Measurements from ENCODE around the gene EMB. TPM values are rescaled to one million over a fixed set of nuclear protein-coding genes. Genes with fewer than 3 reads are reported as not detected.

The EMB gene
- polyA plus RNA-seq, 1 donor from 2014 or later = 10.8 TPM

DNA sequence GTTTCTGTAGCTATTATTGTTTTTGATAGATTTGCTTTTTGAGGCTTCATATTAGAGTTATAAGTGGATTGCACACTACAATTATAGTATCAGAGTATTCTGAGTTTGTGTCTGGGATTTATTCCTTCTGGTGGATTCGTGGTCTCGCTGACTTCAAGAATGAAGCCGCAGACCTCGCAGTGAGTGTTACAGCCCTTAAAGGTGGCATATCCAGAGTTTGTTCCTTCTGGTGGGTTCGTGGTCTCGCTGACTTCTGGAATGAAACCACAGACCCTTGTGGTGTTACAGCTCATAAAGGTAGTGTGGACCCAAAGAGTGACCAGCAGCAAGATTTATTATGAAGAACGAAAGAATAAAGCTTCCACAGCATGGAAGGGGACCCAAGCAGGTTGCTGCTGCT lies 6.9 kb upstream of the EMB start:
- H2AFZ ChIP-seq (ENCODE audit: low read depth, low read length) = no peak overlapping the region
- no peaks in the 10 kb centered on the region for H3K9me2 ChIP-seq (ENCODE audit: insufficient read depth, low read length)
- no peak overlapping the region for H3K4me2 ChIP-seq (ENCODE audit: low read length)
- no peaks in the 10 kb centered on the region for H3K36me3 ChIP-seq (ENCODE audit: insufficient read depth, low read length)
- H3K27me3 ChIP-seq (ENCODE audit: insufficient read depth, low read depth, low read length) = no peaks in the 10 kb centered on the region
- H3K79me2 ChIP-seq (replicated peaks; ENCODE audit: insufficient read depth, low read length) = no peaks in the 10 kb centered on the region
- no peak overlapping the region for H3K9ac ChIP-seq (ENCODE audit: low read length)
- H4K20me1 ChIP-seq (ENCODE audit: insufficient read depth) = no peaks in the 10 kb centered on the region
- H3K4me3 ChIP-seq (ENCODE audit: low read length) = no peak overlapping the region
- TF ChIP-seq MXI1 (conservative IDR thresholded peaks at IDR 0.05; ENCODE audit: poor library complexity, severe bottlenecking) = no peak
- TF ChIP-seq EZH2 (IDR thresholded peaks at IDR 0.05; ENCODE audit: borderline replicate concordance, insufficient read depth, low read length, poor library complexity, severe bottlenecking) = no peak
- TF ChIP-seq POLR2AphosphoS5 (IDR thresholded peaks at IDR 0.05) = no peak
- TF ChIP-seq RAD21 (conservative IDR thresholded peaks at IDR 0.05) = no peak
- TF ChIP-seq, protein P1, sequence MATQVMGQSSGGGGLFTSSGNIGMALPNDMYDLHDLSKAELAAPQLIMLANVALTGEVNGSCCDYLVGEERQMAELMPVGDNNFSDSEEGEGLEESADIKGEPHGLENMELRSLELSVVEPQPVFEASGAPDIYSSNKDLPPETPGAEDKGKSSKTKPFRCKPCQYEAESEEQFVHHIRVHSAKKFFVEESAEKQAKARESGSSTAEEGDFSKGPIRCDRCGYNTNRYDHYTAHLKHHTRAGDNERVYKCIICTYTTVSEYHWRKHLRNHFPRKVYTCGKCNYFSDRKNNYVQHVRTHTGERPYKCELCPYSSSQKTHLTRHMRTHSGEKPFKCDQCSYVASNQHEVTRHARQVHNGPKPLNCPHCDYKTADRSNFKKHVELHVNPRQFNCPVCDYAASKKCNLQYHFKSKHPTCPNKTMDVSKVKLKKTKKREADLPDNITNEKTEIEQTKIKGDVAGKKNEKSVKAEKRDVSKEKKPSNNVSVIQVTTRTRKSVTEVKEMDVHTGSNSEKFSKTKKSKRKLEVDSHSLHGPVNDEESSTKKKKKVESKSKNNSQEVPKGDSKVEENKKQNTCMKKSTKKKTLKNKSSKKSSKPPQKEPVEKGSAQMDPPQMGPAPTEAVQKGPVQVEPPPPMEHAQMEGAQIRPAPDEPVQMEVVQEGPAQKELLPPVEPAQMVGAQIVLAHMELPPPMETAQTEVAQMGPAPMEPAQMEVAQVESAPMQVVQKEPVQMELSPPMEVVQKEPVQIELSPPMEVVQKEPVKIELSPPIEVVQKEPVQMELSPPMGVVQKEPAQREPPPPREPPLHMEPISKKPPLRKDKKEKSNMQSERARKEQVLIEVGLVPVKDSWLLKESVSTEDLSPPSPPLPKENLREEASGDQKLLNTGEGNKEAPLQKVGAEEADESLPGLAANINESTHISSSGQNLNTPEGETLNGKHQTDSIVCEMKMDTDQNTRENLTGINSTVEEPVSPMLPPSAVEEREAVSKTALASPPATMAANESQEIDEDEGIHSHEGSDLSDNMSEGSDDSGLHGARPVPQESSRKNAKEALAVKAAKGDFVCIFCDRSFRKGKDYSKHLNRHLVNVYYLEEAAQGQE (IDR thresholded peaks at IDR 0.05; ENCODE audit: borderline replicate concordance) = no peak
- TF ChIP-seq EP300 (conservative IDR thresholded peaks at IDR 0.05; ENCODE audit: poor library complexity, severe bottlenecking) = no peak
- TF ChIP-seq TAF1 (IDR thresholded peaks at IDR 0.05; ENCODE audit: low read depth) = no peak
- TF ChIP-seq SMC3 (conservative IDR thresholded peaks at IDR 0.05; ENCODE audit: poor library complexity) = no peak
- TF ChIP-seq CTCF (IDR thresholded peaks at IDR 0.05; ENCODE audit: poor library complexity, severe bottlenecking) = no peak
- H3K27ac ChIP-seq (ENCODE audit: low read length) = no peak overlapping the region
- no peaks in the 10 kb centered on the region for H3F3A ChIP-seq (ENCODE audit: insufficient read depth, low read length, poor library complexity, severe bottlenecking)
- no peaks in the 10 kb centered on the region for H3K9me3 ChIP-seq (ENCODE audit: low read length)

GRCh38 chr5:50447228-50447627 lies 6.1 kb upstream of the EMB start:
- Histone ChIP-seq H3F3A (ENCODE audit: insufficient read depth, low read length, poor library complexity, severe bottlenecking) (no peaks in the 10 kb centered on the region), H4K20me1 (ENCODE audit: insufficient read depth) (no peaks in the 10 kb centered on the region), H3K9ac (ENCODE audit: low read length) (no peak overlapping the region), H3K4me3 (ENCODE audit: low read length) (no peak overlapping the region), H3K4me2 (ENCODE audit: low read length) (no peak overlapping the region), H3K27ac (ENCODE audit: low read length) (no peak overlapping the region), H3K9me2 (ENCODE audit: insufficient read depth, low read length) (no peaks in the 10 kb centered on the region), H3K9me3 (ENCODE audit: low read length) (no peaks in the 10 kb centered on the region), H2AFZ (ENCODE audit: low read depth, low read length) (no peak overlapping the region), H3K36me3 (ENCODE audit: insufficient read depth, low read length) (no peaks in the 10 kb centered on the region), H3K79me2 (replicated peaks; ENCODE audit: insufficient read depth, low read length) (no peaks in the 10 kb centered on the region), H3K27me3 (ENCODE audit: insufficient read depth, low read depth, low read length) (no peaks in the 10 kb centered on the region)
- TF ChIP-seq, protein P1 (IDR thresholded peaks at IDR 0.05; ENCODE audit: borderline replicate concordance) = no peak
- TF ChIP-seq EP300 (conservative IDR thresholded peaks at IDR 0.05; ENCODE audit: poor library complexity, severe bottlenecking) = no peak
- TF ChIP-seq MXI1 (conservative IDR thresholded peaks at IDR 0.05; ENCODE audit: poor library complexity, severe bottlenecking) = no peak
- no peak for TF ChIP-seq EZH2 (IDR thresholded peaks at IDR 0.05; ENCODE audit: borderline replicate concordance, insufficient read depth, low read length, poor library complexity, severe bottlenecking)
- TF ChIP-seq POLR2AphosphoS5 (IDR thresholded peaks at IDR 0.05) = no peak
- TF ChIP-seq TAF1 (IDR thresholded peaks at IDR 0.05; ENCODE audit: low read depth) = no peak
- TF ChIP-seq RAD21 (conservative IDR thresholded peaks at IDR 0.05) = no peak

All from neural cell (in vitro differentiated cells).